Natural killer cell (primary cell): ENCODE measurements around the gene TSPYL1. TPM values are rescaled to one million over a fixed set of nuclear protein-coding genes. Genes with fewer than 3 reads are reported as not detected.

Experiments used
- ATAC-seq, 3 donors: fragments of 150-1000 bp in 2 of 3; fragments of 200-7000 bp in 1 of 3; cut with Tn5 transposase; 1 replicate in 1 of 3; 2 replicates in 2 of 3; pipeline ENCODE4 v1.10.0; 2021; ENCODE audit warnings: mild to moderate bottlenecking in 2 of 3, moderate library complexity in 2 of 3
- DNase-seq, 2 donors: peaks; one replicate each; pipeline versions ENCODE4 v3.0.0 to v3.0.0-alpha.2; 2013 to 2021; ENCODE audit warnings: mixed read lengths in 1 of 2
- H3K27ac ChIP-seq: one replicate; pipeline ENCODE4 v1.5.1; 2013; ENCODE audit warnings: mild to moderate bottlenecking, low read length
- H3K27me3 ChIP-seq: one replicate; pipeline ENCODE4 v1.6.1; 2013; ENCODE audit warnings: low read length; ENCODE audit not compliant: control insufficient read depth, insufficient read depth
- H3K36me3 ChIP-seq: one replicate; pipeline ENCODE4 v1.6.1; 2013; ENCODE audit warnings: low read length; ENCODE audit not compliant: control insufficient read depth, insufficient read depth
- H3K4me1 ChIP-seq: one replicate; pipeline ENCODE4 v1.6.1; 2013; ENCODE audit warnings: low read length; ENCODE audit not compliant: control insufficient read depth, insufficient read depth
- H3K4me3 ChIP-seq: one replicate; pipeline ENCODE4 v1.5.1; 2013; ENCODE audit warnings: low read length
- H3K9me3 ChIP-seq: one replicate; pipeline ENCODE4 v1.6.1; 2013; ENCODE audit warnings: low read length; ENCODE audit not compliant: control insufficient read depth, insufficient read depth
- H3K27ac Mint-ChIP-seq, 2 donors: one replicate each; pipeline ENCODE4 v1.8.0; 2022; ENCODE audit warnings: mild to moderate bottlenecking in 2 of 2, mixed read lengths in 2 of 2, moderate library complexity in 1 of 2
- H3K27me3 Mint-ChIP-seq, 2 donors: one replicate each; pipeline ENCODE4 v1.8.0; 2022; ENCODE audit warnings: low read depth in 2 of 2, mixed read lengths in 2 of 2
- H3K36me3 Mint-ChIP-seq: one replicate; pipeline ENCODE4 v1.8.0; 2022; ENCODE audit warnings: mixed read lengths
- H3K4me1 Mint-ChIP-seq, 2 donors: one replicate each; pipeline ENCODE4 v1.8.0; 2022; ENCODE audit warnings: mixed read lengths in 2 of 2
- H3K4me3 Mint-ChIP-seq: one replicate; pipeline ENCODE4 v1.8.0; 2022; ENCODE audit warnings: mild to moderate bottlenecking, moderate library complexity, mixed read lengths
- H3K9me3 Mint-ChIP-seq, 2 donors: one replicate each; pipeline ENCODE4 v1.8.0; 2022; ENCODE audit warnings: mixed read lengths in 2 of 2
- WGBS: methylation state at CpG from one replicate; pipeline ENCODE4 v1.1.7; 2013; ENCODE audit warnings: missing lambda C conversion rate; ENCODE audit not compliant: insufficient coverage; 5-methylcytosine and 5-hydroxymethylcytosine counted together
- intact Hi-C: fragments of 100-400 bp; cut with micrococcal nuclease; formaldehyde crosslinking; loops from one replicate; pipeline ENCODE4 v1.14.2; 2022
- total RNA-seq, 4 donors: library from RNA; stranded (reverse); fragments of 120-200 nt in 1 of 4; gene quantifications; one replicate each; pipeline versions ENCODE4 v1.2.3 to v1.2.4, GENCODE V29; 2013 to 2022
- TF ChIP-seq, protein P1 (sequence below): fragments of 200-600 bp; IDR thresholded peaks from one replicate; pipeline ENCODE4 v1.8.0; 2022; ENCODE audit warnings: antibody characterized with exemption

The TSPYL1 gene
- total RNA-seq, 3 donors from 2014 or later (not counting 1 experiment from before 2014, with no cell fraction given): 134 to 143 (median 142) TPM

DNA sequence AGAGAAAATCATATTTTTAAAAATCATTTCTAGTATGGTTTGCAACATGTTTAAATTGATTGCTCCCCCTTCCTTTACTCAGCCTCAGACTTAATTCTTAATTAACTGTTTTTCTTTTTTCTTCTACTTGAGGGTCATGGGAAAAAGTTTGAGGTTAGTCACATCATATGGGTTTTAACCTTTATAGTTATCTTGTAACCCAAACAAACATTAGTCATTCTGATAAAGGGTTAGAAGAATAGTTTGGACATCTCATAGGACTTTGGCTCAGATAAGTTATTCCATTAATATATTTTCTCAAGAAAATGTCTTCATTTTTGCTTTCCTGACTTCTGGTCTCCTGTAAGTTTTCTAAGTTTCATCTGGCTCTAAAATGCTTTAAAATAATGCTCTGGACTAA lies 34.5 kb upstream of the TSPYL1 start:
- no peaks in the 10 kb centered on the region for H3K4me1 Mint-ChIP-seq
- no peak overlapping the region for H3K4me3 Mint-ChIP-seq
- intact Hi-C loops: no loop called here
- TF ChIP-seq, protein P1, sequence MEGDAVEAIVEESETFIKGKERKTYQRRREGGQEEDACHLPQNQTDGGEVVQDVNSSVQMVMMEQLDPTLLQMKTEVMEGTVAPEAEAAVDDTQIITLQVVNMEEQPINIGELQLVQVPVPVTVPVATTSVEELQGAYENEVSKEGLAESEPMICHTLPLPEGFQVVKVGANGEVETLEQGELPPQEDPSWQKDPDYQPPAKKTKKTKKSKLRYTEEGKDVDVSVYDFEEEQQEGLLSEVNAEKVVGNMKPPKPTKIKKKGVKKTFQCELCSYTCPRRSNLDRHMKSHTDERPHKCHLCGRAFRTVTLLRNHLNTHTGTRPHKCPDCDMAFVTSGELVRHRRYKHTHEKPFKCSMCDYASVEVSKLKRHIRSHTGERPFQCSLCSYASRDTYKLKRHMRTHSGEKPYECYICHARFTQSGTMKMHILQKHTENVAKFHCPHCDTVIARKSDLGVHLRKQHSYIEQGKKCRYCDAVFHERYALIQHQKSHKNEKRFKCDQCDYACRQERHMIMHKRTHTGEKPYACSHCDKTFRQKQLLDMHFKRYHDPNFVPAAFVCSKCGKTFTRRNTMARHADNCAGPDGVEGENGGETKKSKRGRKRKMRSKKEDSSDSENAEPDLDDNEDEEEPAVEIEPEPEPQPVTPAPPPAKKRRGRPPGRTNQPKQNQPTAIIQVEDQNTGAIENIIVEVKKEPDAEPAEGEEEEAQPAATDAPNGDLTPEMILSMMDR: no peak
- no peaks in the 10 kb centered on the region for H3K4me1 ChIP-seq
- no peaks in the 10 kb centered on the region for H3K36me3 ChIP-seq
- ATAC-seq (no peak), DNase-seq (no peak)
- no peaks in the 10 kb centered on the region for H3K9me3 ChIP-seq
- no peaks in the 10 kb centered on the region for H3K36me3 Mint-ChIP-seq
- H3K27me3 Mint-ChIP-seq: no peaks in the 10 kb centered on the region
- no peak overlapping the region for H3K27ac ChIP-seq
- no peak overlapping the region for H3K4me3 ChIP-seq
- H3K9me3 Mint-ChIP-seq: no peaks in the 10 kb centered on the region
- H3K27ac Mint-ChIP-seq: no peak overlapping the region
- H3K27me3 ChIP-seq: no peaks in the 10 kb centered on the region

- Histone ChIP-seq H3K36me3 (no peaks in the 10 kb centered on the region), H3K27me3 (no peaks in the 10 kb centered on the region), H3K9me3 (no peaks in the 10 kb centered on the region), H3K4me1 (no peaks in the 10 kb centered on the region), H3K27ac (no peak overlapping the region), H3K4me3 (no peak overlapping the region)
- Mint-ChIP-seq H3K27me3 (no peaks in the 10 kb centered on the region), H3K36me3 (no peaks in the 10 kb centered on the region), H3K4me1 (no peaks in the 10 kb centered on the region), H3K27ac (no peak overlapping the region), H3K4me3 (no peak overlapping the region), H3K9me3 (no peaks in the 10 kb centered on the region)
- intact Hi-C loops: no loop called here
- TF ChIP-seq, protein P1: no peak
- no peak for DNase-seq
- WGBS: 92% methylated on average over 1 of the region's 2 CpGs
- ATAC-seq: no peak
Measured at GRCh38 chr6:116313101-116313776, 33.5 kb upstream of the TSPYL1 start.

GRCh38 chr6:116309657-116310056 lies 29.9 kb upstream of the TSPYL1 start:
- no peak overlapping the region for H3K4me3 Mint-ChIP-seq
- no peaks in the 10 kb centered on the region for H3K9me3 ChIP-seq
- DNase-seq (no peak), ATAC-seq (no peak)
- no peaks in the 10 kb centered on the region for H3K27me3 Mint-ChIP-seq
- H3K27ac ChIP-seq: no peak overlapping the region
- no peak overlapping the region for H3K4me3 ChIP-seq
- H3K36me3 Mint-ChIP-seq: no peaks in the 10 kb centered on the region
- intact Hi-C loops: no loop called here
- no peaks in the 10 kb centered on the region for H3K27me3 ChIP-seq
- H3K36me3 ChIP-seq: no peaks in the 10 kb centered on the region
- no peak overlapping the region for H3K27ac Mint-ChIP-seq
- TF ChIP-seq, protein P1: no peak
- 47% methylated on average over 2 of the region's 2 CpGs for WGBS
- no peaks in the 10 kb centered on the region for H3K9me3 Mint-ChIP-seq
- H3K4me1 Mint-ChIP-seq: no peaks in the 10 kb centered on the region
- no peaks in the 10 kb centered on the region for H3K4me1 ChIP-seq

DNA sequence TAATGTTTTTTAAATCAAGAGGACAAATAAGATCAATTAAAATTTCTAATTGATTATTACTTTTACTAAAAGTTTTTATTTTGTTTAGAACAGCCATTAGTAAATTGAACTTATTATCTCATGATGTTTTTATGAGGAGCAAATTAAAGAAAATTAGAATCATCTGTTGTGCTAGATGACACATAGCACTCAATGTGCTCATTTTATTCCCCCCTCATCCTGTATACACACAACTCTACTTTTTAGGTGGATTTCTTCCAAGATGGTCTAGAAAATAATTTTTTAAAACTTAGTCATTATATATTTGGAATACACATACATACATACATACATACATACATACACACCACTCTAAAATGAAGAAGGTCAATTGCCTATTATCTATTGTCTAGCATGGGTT lies 29.3 kb upstream of the TSPYL1 start:
- Histone ChIP-seq H3K9me3 (no peaks in the 10 kb centered on the region), H3K4me3 (no peak overlapping the region), H3K27ac (no peak overlapping the region), H3K36me3 (no peaks in the 10 kb centered on the region), H3K27me3 (no peaks in the 10 kb centered on the region), H3K4me1 (no peaks in the 10 kb centered on the region)
- DNase-seq (no peak), ATAC-seq (no peak)
- Mint-ChIP-seq H3K27ac (no peak overlapping the region), H3K36me3 (no peaks in the 10 kb centered on the region), H3K27me3 (no peaks in the 10 kb centered on the region), H3K4me3 (no peak overlapping the region), H3K4me1 (no peaks in the 10 kb centered on the region), H3K9me3 (no peaks in the 10 kb centered on the region)
- intact Hi-C loops: no loop called here
- TF ChIP-seq, protein P1: no peak
